Measurements from ENCODE around the gene ADAM21. TPM values are rescaled to one million over a fixed set of nuclear protein-coding genes. Genes with fewer than 3 reads are reported as not detected.
"Not testable (repeated sequence)": the region's sequence is repeated elsewhere in the genome, so short reads cannot be mapped to it uniquely, and the experiment has no call there.

ADAM21 gene
- total RNA-seq, 1 donor from 2014 or later = not detected

DNA sequence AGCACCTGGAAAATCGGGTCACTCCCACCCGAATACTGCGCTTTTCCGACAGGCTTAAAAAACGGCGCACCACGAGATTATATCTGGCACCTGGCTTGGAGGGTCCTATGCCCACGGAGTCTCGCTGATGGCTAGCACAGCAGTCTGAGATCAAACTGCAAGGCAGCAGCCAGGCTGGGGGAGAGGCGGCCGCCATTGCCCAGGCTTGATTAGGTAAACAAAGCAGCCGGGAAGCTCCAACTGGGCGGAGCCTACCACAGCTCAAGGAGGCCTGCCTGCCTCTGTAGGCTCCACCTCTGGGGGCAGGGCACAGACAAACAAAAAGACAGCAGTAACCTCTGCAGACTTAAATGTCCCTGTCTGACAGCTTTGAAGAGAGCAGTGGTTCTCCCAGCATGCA lies 23.5 kb downstream of the ADAM21 start:
- intact Hi-C loops (cut with micrococcal nuclease) = not testable (repeated sequence)

DNA sequence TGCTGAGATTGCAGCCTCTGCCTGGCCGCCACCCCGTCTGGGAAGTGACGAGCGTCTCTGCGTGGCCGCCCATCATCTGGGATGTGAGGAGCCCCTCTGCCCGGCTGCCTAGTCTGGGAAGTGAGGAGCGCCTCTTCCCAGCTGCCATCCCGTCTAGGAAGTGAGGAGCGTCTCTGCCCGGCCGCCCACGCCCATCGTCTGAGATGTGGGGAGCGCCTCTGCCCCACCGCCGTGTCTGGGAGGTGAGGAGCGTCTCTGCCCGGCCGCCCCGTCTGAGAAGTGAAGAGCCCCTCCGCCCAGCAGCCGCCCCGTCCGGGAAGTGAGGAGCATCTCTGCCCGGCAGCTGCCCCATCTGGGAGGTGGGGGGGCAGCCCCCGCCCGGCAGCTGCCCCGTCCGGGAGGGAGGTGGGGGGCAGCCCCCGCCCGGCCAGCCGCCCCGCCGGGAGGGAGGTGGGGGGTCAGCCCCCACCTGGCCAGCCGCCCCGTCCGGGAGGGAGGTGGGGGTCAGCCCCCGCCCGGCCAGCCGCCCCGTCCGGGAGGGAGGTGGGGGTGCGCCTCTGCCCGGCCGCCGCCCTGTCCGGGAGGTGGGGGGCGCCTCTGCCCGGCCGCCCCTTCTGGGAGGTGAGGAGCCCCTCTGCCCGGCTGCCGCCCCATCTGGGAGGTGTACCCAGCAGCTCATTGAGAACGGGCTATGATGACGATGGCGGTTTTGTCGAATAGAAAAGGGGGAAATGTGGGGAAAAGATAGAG lies 25.6 kb downstream of the ADAM21 start:
- intact Hi-C loops (cut with micrococcal nuclease) = not testable (repeated sequence)

DNA sequence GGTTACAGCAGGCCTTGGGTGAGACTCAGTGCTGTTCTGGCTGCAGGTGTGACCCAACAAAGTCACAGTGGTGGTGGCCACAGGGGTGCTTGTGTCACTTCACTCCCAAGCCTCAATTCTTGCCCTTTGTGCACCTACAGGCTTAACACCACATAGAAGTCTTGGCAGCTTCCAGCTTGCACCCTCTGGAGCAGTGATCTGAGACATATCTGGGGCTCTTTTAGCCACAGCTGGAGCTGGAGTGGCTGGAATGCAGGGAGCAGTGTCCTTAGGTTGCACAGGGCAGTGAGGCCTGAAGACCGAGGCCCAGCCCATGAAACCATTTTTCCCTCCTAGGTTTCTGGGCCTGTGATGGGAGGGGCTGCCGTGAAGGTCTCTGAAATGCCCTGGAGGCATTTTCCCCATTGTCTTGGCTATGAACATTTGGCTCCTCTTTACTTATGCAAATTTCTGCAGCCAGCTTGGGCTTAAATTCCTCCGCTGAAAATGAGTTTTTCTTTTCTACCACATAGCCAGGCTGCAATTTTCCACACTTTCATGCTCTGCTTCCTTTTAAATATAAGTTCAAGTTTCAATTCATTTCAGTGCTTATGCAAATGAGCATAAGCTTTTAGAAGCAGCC lies 37.7 kb downstream of the ADAM21 start:
- intact Hi-C loops (cut with micrococcal nuclease) = no loop called here

DNA sequence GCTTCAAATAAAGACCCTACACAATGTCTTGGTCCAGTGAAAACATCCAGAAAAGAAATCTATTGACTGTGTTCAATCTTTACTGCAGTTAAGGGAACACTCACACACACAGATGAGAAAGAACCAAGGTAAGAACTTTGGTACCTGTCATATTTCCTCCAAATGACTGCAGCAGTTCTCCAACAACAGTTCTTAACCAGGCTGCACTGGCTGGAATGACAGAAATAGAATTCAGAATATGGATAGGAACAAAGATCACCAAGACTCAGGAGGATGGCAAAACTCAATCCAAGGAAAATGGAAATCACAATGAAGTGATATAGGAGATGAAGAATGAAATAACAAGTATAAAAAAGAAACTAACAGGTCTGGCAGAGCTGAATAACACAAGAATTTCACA lies 46.2 kb downstream of the ADAM21 start:
- intact Hi-C loops (cut with micrococcal nuclease) = no loop called here

Other genes starting within 250 kb of the ADAM21 start
- gene COX16, start 92.5 kb upstream of the ADAM21 start, total RNA-seq = 44.1 and 53.2 TPM in 2 replicates
- gene SYNJ2BP, start 35.1 kb upstream of the ADAM21 start, total RNA-seq = 7.8 and 8.1 TPM in 2 replicates
- 0.51 and 0.56 TPM in 2 replicates for gene ADAM20, start 82.8 kb downstream of the ADAM21 start, total RNA-seq
- gene MED6, start 148.5 kb downstream of the ADAM21 start, total RNA-seq = 50.8 and 52.7 TPM in 2 replicates
- gene TTC9, start 189.7 kb downstream of the ADAM21 start, total RNA-seq = 12.5 and 13.0 TPM in 2 replicates